BJ (cell line): ENCODE results near the gene KRT82. TPM values are rescaled to one million over a fixed set of nuclear protein-coding genes. Genes with fewer than 3 reads are reported as not detected.

Experiments
- CTCF ChIA-PET: fragments of 350-600 bp; formaldehyde crosslinking; extraction: SDS; loops from one replicate; lab custom pipeline; 2021; ENCODE audit warnings: antibody characterized with exemption, inconsistent platforms; lab: Yijun Ruan, JAX
- POLR2A ChIA-PET: fragments of 300-600 bp; sonication (Branson Sonifier 250); formaldehyde crosslinking; extraction: SDS; loops from one replicate; lab custom pipeline; 2021; ENCODE audit warnings: antibody characterized with exemption; lab: Charles Lee
- DNase-seq: peaks from one replicate; pipeline ENCODE4 v3.0.0-alpha.2; 2011; ENCODE audit warnings: low read depth
- H3K27me3 ChIP-seq: 2 replicates; pipeline ENCODE4 v1.6.0; 2011; ENCODE audit warnings: low read length; ENCODE audit not compliant: control insufficient read depth, insufficient read depth
- H3K36me3 ChIP-seq: 2 replicates; pipeline ENCODE4 v1.5.1; 2011; ENCODE audit warnings: low read length; ENCODE audit not compliant: control insufficient read depth, insufficient read depth
- H3K4me3 ChIP-seq: 2 replicates; pipeline ENCODE4 v1.5.1; 2011; ENCODE audit warnings: low read depth, mild to moderate bottlenecking, control low read depth, low read length
- polyA plus RNA-seq: library from polyadenylated mRNA; depleted of rRNA; stranded (reverse); fragments of >200 nt; gene quantifications from 2 replicates; pipeline ENCODE4 v1.2.3, GENCODE V29; 2011
- TF ChIP-seq, protein P1 (sequence below): IDR thresholded peaks from 2 replicates; pipeline ENCODE4 v1.5.1; 2011; ENCODE audit warnings: low read depth, mild to moderate bottlenecking, control low read depth, inconsistent platforms, low read length, moderate library complexity; ENCODE audit not compliant: insufficient read depth

Gene KRT82
- polyA plus RNA-seq, 1 experiment: not detected

DNA sequence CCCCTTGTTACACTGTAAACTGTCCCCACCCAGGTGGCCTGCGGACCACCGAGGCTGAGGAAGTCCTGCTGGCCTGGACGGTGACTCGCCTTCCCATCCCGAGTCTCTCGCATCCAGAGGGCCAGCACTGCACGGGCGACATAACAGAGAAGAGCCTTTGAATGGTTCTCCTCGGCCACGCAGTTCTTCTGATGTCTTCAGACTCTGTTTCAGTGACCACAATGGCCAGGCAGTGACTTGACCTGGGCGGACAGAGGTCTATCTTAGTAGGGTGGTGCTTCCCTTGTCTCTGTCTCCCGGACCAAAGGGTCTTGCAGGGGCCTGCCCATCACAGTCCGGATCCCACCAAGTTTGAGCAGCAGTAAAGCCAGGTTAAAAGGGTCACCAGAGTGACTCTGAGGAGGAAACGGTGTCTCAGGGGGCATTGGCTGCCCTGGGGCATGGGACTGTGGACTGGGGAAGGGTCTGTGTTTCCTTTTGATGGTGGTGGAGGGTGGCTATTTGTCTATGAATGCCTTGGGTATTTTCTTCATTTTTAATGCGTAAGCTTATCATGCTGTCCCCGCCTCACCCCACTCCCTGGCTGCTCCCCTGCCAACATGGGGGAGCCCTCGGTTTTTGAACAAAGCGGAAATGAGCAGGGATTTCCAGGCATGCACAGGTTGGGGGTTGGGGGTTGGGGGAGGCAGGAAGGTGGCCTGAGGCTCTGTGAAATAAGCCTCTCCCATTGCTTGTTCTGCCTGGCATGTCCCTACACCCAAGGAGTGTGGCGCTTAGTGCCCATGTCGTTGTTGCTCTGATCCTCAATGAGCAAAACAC is 49.2 kb downstream of the KRT82 start:
- no peak for DNase-seq
- H3K27me3 ChIP-seq: peaks cover 3% of the 10 kb centered on the region; the same call in 1 of the 2 replicates
- TF ChIP-seq, protein P1, sequence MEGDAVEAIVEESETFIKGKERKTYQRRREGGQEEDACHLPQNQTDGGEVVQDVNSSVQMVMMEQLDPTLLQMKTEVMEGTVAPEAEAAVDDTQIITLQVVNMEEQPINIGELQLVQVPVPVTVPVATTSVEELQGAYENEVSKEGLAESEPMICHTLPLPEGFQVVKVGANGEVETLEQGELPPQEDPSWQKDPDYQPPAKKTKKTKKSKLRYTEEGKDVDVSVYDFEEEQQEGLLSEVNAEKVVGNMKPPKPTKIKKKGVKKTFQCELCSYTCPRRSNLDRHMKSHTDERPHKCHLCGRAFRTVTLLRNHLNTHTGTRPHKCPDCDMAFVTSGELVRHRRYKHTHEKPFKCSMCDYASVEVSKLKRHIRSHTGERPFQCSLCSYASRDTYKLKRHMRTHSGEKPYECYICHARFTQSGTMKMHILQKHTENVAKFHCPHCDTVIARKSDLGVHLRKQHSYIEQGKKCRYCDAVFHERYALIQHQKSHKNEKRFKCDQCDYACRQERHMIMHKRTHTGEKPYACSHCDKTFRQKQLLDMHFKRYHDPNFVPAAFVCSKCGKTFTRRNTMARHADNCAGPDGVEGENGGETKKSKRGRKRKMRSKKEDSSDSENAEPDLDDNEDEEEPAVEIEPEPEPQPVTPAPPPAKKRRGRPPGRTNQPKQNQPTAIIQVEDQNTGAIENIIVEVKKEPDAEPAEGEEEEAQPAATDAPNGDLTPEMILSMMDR: no peak
- CTCF ChIA-PET: no interaction called here
- no peak overlapping the region for H3K4me3 ChIP-seq
- POLR2A ChIA-PET: no interaction called here
- no peaks in the 10 kb centered on the region for H3K36me3 ChIP-seq

DNA sequence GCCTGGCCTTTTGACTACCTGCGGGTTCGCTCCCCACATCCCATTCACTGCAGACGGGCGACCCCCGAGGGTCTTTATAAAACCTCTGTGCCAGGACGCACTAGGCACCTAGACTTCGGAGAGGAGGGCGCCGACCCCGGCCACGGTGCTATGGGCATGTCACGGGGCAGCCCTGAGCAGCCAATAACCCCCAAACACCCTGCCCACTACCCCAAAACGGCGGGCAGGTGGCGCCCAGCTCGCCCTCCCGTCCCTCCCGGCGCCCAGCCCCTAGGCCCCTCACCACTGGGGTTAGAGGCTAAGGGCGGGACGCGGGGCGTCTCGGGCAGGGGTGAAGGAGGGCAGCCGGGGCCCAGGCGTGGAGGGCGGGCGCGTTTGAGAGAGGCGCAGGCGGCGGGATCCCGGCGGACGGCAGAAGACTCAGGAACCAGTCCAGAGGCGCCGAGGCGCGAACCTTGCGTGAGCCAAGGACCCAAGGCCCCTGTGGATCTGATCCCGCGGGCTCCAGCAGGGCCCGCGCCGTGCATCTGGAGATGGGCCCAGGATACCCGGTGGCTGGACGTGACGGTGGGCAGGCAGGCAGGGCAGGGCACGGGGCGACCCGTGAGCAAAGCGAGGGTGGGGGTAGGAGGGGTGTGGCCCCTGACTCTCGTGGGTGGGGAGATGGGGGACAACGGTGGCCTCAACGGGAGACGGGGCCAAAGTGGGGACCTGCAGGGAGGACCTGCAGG is 49.9 kb downstream of the KRT82 start:
- H3K27me3 ChIP-seq: peaks cover 6% of the 10 kb centered on the region
- H3K4me3 ChIP-seq: no peak overlapping the region
- TF ChIP-seq, protein P1: no peak
- CTCF ChIA-PET: interaction anchor here (1.3 to 1.7 kb wide), 2 partner anchors 12 to 16 kb away, joined by 4 read pairs; no protein-coding TSS in a partner anchor
- no peak for DNase-seq
- H3K36me3 ChIP-seq: no peaks in the 10 kb centered on the region
- POLR2A ChIA-PET: no interaction called here

DNA sequence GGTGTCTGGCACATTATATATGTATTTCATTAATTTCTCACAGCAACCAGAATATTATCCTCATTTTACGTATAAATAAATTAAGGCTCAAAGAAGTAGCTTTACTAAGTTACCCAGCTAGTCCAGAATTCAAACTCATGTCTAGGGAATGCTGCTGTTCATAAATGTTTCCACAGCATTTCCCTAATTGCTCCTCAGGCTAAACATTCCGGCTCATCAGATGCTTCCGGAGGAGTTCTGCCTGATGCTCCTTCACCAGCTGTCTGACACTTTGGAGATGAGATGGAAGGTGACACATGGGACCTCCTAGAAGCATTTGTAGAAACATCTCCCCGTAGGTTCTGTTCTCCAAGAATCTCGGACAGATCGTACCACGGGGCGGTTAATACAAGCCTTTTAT is 51.0 kb downstream of the KRT82 start:
- H3K27me3 ChIP-seq: peaks cover 13% of the 10 kb centered on the region
- TF ChIP-seq, protein P1: no peak
- DNase-seq: peak; percentile 18
- CTCF ChIA-PET: interaction anchor here (0.8 to 1.7 kb wide), 6 partner anchors 10 to 28 kb away, joined by 3 to 4 read pairs (median 3); no protein-coding TSS in a partner anchor
- no peak overlapping the region for H3K4me3 ChIP-seq
- no peaks in the 10 kb centered on the region for H3K36me3 ChIP-seq
- POLR2A ChIA-PET: interaction anchor here (0.6 kb wide), 1 partner anchor 157 kb away, joined by 4 read pairs; no protein-coding TSS in a partner anchor

DNA sequence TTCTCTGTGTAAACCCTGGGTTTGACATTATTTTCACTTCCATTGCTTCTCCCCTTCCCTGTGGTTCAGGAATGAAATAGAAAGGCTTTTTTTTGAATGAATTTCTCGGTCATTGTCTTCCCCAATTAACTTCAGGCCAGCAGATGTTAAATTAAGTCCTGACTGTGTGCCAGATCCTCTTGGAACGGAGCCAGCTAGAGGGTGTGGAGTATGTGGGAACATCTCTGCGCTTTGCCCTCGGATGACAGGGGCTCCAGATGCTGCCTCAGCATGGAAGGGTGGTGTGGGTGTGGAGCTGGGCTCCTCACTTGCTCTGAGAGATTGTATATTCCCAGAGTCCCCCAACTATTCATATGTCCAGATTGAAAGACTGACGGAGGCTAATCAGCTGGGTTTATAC is 51.9 kb downstream of the KRT82 start:
- POLR2A ChIA-PET: no interaction called here
- no peak for DNase-seq
- TF ChIP-seq, protein P1: no peak
- Histone ChIP-seq H3K4me3 (no peak overlapping the region), H3K27me3 (peaks cover 16% of the 10 kb centered on the region), H3K36me3 (no peaks in the 10 kb centered on the region)
- CTCF ChIA-PET: interaction anchor here (1.2 to 1.7 kb wide), 3 partner anchors 10 to 27 kb away, joined by 3 to 4 read pairs (median 3); no protein-coding TSS in a partner anchor

DNA sequence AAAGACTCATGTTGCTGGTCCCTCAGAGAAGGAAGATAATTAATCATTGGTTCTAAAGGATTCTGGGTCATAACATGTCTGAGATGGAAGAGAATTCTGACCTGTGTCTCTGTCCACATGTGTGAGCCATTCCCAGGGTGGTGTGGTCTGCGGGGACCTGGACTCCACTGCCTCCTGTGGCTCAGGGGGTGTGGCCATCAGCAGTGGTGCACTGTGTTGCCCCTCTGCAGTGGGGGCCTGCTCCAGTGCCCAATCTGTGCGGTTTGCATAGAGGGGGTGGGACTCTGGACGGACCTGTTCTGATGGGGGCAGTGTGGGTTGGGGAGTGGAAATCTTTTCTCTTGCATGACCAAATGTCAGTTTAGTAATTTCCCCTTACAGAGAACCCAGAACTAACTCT is 52.4 kb downstream of the KRT82 start:
- TF ChIP-seq, protein P1: no peak
- DNase-seq: no peak
- H3K27me3 ChIP-seq: peaks cover 16% of the 10 kb centered on the region

More for the DNA sequence above, 52.4 kb downstream of the KRT82 start:
- POLR2A ChIA-PET: no interaction called here
- H3K36me3 ChIP-seq: no peaks in the 10 kb centered on the region
- CTCF ChIA-PET: interaction anchor here (1.6 kb wide), 1 partner anchor 27 kb away, joined by 3 read pairs; no protein-coding TSS in a partner anchor
- H3K4me3 ChIP-seq: no peak overlapping the region
